GM21619 (cell line): ENCODE results near the gene SNX9.
"Not testable (repeated sequence)": the region's sequence is repeated elsewhere in the genome, so short reads cannot be mapped to it uniquely, and the experiment has no call there.

Experiments used
- ATAC-seq: cut with Tn5 transposase; IDR thresholded peaks from one replicate; pipeline ENCODE4 v1.9.1; 2021; ENCODE audit not compliant: unreplicated experiment

The SNX9 gene

GRCh38 chr6:157853902-157854502, 31.0 kb downstream of the SNX9 start:
- ATAC-seq = no peak

- no peak for ATAC-seq
These were observed 32.3 kb downstream of the SNX9 start for GRCh38 chr6:157855325-157855724.

DNA sequence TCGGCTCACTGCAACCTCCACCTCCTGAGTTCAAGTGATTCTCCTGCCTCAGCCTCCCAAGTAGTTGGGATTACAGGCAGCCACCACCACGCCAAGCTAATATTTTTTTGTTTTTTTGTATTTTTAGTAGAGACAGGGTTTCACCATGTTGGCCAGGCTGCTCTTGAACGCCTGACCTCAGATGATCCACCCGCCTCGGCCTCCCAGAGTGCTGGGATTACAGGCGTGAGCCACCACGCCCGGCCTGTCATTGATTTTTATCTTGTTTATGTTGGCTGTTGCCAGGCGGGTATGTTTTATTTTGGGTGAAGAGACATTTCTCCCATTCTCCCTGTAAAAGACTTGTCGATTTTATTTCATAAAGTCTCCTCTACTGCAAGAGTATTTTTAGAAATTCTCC, 32.8 kb downstream of the SNX9 start:
- ATAC-seq = not testable (repeated sequence)

DNA sequence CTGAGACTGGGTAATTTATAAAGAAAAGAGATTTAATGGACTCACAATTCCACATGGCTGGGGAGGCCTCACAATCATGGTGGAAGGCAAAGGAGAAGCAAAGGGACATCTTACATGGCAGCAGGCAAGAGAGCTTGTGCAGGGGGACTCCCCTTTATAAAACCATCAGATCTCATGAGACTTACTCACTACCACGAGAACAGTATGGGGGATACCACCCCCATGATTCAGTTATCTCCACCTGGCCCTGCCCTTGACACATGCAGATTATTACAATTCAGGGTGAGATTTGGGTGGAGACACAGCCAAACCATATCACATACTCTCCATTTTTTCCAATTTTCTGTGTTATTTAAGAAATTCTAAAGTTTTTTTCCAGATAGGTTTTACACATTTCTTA, 35.6 kb downstream of the SNX9 start:
- not testable (repeated sequence) for ATAC-seq

- ATAC-seq = no peak
These were observed 36.9 kb downstream of the SNX9 start for GRCh38 chr6:157859775-157860504.

DNA sequence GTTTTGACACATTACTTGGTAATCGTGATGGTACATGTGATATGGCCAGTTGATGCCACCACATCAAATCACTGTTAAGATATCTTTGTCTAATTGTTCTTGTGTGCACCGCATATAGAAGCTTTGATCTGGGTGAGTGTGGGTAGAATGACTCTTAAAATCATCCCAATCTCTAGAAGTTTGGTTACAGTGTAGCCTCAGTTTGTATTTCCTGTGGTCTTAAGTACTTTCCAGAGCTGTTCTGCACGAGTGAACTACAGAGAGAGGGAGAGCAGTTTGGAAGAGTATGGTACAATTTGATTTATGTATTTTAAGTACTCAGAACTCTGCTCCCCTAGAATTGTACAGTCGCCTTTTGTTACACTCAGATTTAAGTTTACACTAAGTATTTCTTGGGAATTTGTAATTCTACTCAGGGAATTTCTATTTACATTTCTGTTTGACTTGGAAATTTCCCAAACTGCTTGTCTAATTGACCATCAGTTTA, 37.5 kb downstream of the SNX9 start:
- ATAC-seq = no peak

- ATAC-seq = no peak
These were observed 38.1 kb downstream of the SNX9 start for GRCh38 chr6:157861184-157861583.

DNA sequence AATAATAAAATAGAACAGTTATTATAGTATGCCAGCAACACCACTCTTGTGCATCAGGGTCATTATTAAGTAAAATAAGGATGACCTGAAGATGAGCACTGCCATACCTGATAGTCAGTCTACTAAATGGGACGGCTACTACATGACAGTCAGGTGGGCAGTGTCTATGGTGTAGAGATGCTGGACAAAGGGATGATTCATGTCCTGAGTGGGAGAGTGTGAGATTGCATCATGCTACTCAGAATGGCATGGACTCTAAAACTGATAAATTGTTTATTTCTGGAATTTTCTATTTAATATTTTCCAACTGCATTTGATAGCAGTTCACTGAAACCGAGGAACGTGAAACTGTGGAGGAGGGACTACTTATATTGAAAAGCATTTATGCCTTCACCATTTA, 38.8 kb downstream of the SNX9 start:
- no peak for ATAC-seq

- ATAC-seq = no peak
These were observed 39.7 kb downstream of the SNX9 start for GRCh38 chr6:157862706-157863105.

GRCh38 chr6:157864185-157864761, 41.2 kb downstream of the SNX9 start:
- ATAC-seq = no peak

DNA sequence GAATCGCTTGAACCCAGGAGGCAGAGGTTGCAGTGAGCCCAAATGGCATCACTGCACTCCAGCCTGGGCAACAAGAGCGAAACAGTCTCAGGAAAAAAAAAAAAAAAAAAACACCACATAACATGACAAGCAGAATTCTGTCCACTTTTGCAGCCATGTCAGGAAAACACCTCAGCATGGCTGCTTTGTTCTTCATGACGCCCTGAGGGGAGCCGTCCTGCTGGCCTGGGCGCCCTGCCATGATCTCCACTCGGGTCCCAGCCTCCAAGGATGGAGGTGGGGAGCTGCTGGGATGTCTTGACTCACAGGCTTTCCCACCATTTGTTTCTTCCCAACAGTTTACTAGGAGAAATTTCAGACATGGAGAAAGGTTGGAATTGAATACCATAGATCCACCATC, 42.2 kb downstream of the SNX9 start:
- ATAC-seq = no peak

GRCh38 chr6:157867155-157867559, 44.1 kb downstream of the SNX9 start:
- no peak for ATAC-seq

DNA sequence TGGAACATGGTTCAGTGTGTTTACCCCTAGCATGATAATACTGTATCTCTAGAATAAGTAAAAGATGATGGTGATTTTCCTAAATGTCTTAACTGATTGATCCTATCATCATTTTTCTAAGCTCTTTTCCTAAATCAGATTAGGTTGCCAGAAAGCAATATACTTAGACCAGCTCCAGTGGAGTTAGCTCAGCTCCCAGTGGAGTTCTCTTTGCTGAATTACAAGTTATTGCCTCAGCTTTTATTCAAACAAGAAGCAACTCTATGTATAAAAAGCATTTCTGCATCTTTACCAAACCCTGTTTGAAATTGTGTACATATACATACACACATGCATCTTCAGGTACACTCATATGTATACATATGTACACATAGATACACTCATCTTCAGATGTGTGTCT, 44.9 kb downstream of the SNX9 start:
- no peak for ATAC-seq

DNA sequence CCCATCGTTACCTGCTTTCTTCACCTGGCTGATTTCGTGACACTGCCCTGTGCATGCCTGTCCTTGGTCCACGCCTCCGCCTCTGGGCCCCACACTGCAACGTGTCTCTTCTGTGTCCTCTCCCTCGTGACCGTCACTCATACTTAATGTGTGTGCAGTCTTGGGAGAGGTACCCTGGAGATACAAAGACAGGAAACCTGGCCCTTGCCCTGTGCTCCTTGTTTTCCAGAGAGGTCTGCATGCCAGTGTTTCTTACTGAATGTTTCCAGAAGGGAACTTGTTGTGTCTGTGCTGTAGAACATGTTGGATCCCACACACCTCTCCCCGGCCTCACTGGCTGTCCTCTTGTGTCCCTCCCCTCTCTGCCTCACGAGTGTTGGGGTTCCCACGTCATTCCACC, 45.8 kb downstream of the SNX9 start:
- ATAC-seq = no peak

DNA sequence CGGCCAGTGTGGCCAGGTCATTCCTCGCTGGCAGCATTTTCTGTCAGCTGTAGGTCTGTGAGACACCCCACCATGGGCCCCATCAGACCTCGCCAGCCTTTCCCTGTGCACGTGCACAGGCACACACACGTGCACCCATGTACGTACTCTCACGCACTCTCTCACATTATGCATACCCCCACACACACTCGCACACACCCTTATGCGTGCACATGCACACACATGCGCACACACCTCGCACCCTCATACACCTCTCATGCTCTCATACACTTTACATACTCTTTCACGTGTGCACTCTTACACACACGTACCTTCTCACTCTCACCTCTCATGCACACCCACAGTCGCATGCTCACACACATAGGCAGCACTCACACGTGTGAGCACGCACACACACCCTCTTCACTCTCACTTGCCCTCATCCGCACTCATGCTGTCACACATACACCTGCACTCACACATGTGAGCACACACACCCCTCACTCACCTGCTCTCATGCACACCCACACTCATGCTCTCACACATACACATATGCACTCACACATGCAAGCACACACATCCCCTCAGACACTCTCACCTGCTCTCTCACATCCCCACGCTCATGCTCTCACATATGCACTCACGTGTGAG, 46.7 kb downstream of the SNX9 start:
- no peak for ATAC-seq

GRCh38 chr6:157873735-157874344, 50.8 kb downstream of the SNX9 start:
- peak; percentile 56 for ATAC-seq

- no peak for ATAC-seq
These were observed 54.1 kb downstream of the SNX9 start for GRCh38 chr6:157877149-157877548.

DNA sequence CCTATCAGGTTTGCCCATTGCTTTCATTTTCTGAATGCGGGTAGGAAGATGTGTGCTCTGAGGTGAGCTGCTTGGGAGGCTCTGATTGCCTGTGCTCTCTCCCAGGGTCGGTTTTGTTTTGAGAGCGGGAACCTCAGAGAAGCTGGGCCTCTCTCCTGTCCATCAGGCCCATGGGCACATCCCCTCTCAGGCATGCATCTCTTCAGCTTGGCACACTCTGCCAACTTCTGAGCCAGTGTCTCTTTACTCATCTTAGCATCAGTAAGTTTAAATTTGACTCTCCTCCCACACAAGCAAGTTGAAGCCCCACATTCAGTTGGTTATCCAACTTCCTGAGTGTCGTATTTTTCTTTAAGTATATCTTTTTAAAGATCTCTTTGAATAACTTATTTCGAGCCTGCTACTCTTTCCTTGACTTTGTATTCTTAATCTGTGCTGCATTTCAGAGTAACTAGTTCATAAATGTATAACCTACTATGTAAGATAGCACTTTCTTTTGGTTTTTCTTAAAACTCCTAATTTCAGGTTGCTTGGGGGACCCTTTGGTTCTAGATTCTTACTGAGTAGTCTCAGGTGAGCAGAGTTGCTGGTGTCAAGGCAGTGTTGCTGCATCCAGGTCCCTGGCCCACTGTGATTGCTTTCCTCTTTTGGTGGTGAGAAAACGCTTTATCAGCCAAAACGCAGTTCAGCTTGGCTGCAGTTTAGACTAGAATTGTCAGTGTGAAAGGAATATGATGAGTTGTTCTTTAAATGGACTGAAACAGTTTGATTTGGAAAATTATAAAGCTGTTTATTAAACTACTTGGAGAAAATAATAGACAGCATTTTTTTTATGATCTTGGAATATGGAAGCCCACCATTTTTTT, 54.8 kb downstream of the SNX9 start:
- ATAC-seq = no peak

GRCh38 chr6:157879034-157879872, 56.2 kb downstream of the SNX9 start:
- ATAC-seq = peak; percentile 90

DNA sequence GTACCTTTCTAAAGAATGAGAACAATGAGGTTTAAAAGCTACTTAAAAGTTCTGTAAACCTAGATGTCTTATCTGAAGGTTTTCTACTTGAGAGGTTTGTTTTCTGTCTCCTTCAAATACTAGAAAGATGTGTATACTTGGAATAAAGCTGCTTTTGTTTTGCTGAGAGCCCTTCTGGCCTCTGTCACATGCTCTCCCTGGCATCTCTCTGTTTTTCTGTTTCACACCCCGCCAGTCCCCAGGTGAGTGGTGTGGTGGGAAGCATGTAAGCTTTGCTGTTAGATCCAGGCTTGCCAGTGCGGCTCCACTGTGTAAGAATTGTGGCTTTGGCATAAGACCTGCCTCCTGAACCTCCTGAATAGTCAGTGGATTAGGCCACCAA, 56.8 kb downstream of the SNX9 start:
- ATAC-seq = peak; percentile 37
